LNCaP clone FGC (cell line): Measurements from ENCODE around the gene EYA3.

Experiments used
- DNase-seq: peaks from one replicate; pipeline ENCODE4 v3.0.0-alpha.2; 2011; ENCODE audit warnings: low read depth
- H3K4me3 ChIP-seq: 2 replicates; pipeline ENCODE4 v1.5.1; 2011; ENCODE audit warnings: mild to moderate bottlenecking, low read depth, low read length, control low read depth
- TF ChIP-seq, protein P1 (sequence below): IDR thresholded peaks from 2 replicates; pipeline ENCODE4 v1.5.1; 2012; ENCODE audit warnings: mild to moderate bottlenecking; ENCODE audit not compliant: control insufficient read depth, insufficient read depth; ENCODE audit errors: extremely low read depth

Gene EYA3

DNA sequence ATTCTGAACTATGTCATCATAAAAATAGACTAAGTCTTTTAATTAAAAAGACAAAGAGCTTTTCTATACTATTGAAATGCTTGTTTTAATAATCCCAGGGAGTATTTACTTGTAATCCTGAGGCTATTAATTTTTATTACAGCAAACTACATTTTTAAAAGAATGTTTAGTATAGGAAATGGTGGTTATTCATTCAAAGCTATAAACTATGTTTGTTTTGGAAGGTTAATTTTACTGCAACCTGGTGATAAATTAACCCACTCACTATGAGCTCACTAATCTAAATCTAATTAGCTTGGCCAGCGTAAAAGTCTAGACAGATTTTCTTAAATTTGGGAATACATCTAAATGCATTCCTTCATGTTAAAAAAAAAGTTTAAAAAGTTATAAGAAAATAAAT lies 13.8 kb upstream of the EYA3 start:
- H3K4me3 ChIP-seq, result no peak overlapping the region
- DNase-seq, result no peak
- TF ChIP-seq, protein P1, sequence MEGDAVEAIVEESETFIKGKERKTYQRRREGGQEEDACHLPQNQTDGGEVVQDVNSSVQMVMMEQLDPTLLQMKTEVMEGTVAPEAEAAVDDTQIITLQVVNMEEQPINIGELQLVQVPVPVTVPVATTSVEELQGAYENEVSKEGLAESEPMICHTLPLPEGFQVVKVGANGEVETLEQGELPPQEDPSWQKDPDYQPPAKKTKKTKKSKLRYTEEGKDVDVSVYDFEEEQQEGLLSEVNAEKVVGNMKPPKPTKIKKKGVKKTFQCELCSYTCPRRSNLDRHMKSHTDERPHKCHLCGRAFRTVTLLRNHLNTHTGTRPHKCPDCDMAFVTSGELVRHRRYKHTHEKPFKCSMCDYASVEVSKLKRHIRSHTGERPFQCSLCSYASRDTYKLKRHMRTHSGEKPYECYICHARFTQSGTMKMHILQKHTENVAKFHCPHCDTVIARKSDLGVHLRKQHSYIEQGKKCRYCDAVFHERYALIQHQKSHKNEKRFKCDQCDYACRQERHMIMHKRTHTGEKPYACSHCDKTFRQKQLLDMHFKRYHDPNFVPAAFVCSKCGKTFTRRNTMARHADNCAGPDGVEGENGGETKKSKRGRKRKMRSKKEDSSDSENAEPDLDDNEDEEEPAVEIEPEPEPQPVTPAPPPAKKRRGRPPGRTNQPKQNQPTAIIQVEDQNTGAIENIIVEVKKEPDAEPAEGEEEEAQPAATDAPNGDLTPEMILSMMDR, result no peak

DNA sequence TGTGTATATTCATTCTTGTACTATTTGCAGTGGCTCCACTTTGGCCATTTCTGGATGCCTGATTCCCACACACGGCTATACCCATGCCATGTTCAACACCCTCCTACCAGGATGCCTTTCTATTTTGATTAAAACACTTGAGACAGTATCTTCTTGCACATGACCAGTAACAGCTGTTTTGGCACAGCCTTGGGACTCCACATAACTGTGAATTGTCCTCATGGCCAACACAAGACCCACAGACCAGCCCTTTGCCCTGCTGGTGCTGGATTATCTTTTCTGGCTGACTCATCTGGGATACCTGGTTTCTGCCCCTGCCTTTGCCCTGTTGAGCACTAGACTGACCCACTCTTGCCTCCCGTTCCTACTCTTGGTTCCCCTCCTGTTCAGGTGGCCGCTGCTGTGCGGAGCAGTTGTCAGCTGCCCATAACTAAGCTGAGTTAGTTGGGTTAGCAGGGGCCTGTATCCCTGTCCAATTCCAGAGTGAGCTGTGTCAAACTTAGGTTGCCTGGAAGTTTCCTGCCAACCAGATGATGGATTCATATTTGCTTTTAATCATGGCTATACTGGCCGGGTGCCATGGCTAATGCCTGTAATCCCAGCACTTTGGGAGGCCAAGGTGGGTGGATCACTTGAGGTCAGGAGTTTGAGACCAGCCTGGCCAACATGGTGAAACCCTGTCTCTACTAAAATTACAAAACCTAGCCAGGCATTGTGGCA lies 10.8 kb upstream of the EYA3 start:
- no peak for DNase-seq
- H3K4me3 ChIP-seq, result no peak overlapping the region
- TF ChIP-seq, protein P1, result no peak

DNA sequence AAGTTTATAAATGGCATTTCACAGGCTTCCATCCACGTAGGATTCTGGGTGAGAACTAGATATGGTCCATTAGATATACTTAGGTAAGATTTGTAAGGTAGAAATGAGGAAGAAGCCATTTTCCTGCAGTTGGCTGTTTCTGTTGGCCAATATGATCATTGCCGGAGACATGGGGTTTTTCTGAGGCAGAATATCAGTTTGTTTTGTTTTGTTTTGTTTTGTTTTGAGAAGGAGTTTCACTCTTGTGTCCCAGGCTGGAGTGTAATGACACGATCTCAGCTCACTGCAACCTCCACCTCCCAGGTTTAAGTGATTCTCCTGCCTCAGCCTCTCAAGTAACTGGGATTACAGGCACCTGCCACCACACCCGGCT lies 8.7 kb upstream of the EYA3 start:
- no peak overlapping the region for H3K4me3 ChIP-seq
- TF ChIP-seq, protein P1, result no peak
- no peak for DNase-seq

DNA sequence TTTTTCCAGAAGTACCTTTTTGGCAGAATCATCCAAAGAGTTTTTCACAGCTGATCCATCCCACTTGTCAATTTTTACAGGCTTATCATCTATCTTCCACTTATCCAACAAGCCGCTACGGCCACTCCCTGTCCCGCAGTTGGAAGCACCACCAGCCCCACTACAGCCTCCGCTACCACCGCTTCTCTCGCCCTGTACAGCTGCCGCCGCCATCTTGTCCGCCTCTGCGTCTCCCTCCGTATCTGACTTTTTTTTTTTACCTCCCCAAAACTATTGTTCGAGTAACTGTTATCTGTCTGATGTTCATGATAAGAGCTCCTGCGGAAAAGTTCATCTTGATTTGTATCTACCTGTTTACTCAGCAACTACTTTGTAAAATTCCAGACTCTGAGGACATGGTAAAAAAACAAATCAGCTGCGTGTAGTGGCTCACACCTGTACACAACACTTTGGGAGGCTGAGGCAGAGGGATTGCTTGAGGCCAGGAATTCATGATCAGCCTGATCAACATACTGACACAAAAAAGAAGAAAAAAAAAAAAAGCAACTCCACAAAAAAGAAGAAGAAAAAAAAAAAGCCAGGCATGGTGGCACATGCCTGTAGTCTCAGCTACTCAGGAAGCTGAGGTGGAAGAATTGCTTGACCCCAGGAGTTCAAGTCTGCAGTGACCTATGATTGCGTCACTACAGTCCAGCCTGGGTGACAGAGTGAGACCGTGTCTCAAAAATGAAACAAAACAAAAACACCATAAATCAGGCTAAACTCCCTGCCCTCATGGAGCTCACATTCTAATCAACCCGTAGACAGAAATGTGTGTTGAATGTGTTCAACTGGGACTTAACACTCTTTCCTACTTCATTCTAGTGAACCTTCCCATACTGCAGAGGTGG lies 8.0 kb upstream of the EYA3 start:
- DNase-seq, result no peak
- TF ChIP-seq, protein P1, result no peak
- no peak overlapping the region for H3K4me3 ChIP-seq

DNA sequence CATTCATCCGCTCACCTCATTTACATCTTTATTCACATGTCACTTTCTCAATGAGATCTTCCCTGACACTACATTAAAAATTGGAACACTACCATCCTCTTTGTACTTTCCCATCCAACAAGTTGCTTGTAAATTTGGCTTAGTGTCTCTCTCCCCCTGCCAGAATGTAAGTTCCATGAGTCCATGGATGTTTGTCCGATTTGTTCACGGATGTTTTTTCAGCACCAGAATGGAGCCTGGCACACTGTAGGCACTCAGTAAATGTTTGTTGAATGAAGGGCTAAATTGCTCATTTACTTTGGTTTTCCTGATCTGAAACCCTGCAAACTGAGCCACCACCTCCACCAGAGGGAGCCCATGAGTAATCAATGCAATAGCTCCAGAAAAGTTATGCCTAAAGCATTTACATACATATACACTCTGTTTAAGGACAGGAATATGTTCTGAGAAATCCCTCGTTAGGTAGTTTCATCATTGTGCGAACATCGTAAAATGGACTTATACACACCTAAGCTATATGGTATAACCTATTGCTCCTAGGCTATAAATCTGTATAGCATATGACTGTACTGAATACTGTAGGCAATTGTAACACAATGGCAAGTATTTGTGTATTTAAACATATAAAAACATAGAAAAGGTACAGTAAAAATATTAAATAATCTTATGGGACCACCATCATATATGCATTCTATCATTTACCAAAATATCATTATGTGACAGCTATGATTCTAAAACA lies 2.8 kb upstream of the EYA3 start:
- DNase-seq, result peak; percentile 90
- H3K4me3 ChIP-seq, result no peak overlapping the region
- TF ChIP-seq, protein P1, result peak; percentile 83

DNA sequence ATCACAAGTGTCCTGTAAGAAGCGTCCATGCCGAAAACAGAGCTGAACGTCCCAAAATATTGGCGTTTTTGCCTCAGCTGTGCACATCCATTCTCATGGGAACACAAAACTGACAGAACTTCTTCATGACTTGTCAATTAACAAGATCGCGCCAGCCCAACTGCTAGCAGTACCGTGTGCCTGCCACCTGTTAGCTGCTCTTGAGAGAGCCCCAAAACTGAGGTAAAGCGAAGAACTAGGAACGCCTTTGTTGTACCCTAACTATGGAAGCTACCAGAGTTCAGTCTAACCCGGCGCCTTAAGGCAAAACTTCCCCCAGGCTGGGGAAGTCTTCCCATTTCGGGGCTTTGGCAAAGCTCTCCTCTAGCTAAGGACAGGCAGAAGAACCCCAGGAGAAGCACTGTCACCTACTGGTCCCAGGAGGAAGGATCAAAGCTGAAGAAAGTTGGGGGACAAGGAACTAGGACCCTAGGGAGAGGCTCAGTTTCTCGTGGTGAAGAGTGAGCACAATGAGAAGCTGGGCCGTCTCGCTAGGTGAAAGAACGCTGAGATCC lies 719 bp downstream of the EYA3 start:
- DNase-seq, result no peak
- peak overlapping the region; percentile 89 for H3K4me3 ChIP-seq
- TF ChIP-seq, protein P1, result peak; percentile 44
